H1 (cell line): Measurements from ENCODE around the gene MAP4K4. TPM values are rescaled to one million over a fixed set of nuclear protein-coding genes. Genes with fewer than 3 reads are reported as not detected.

ENCODE experiments used
- CEBPB ChIP-seq: IDR thresholded peaks from 2 replicates; pipeline ENCODE4 v1.6.1; 2012; ENCODE audit warnings: low read depth, low read length
- CHD7 ChIP-seq: fragments of 300-600 bp; sonication (generic); IDR thresholded peaks from 2 replicates; pipeline ENCODE4 v1.7.1; 2012; ENCODE audit warnings: low read length, moderate library complexity, mild to moderate bottlenecking, inconsistent platforms; ENCODE audit not compliant: insufficient replicate concordance
- CTBP2 ChIP-seq: IDR thresholded peaks from 2 replicates; pipeline ENCODE4 v1.7.0; 2011; ENCODE audit warnings: borderline replicate concordance, mild to moderate bottlenecking, moderate library complexity, mixed read lengths, low read length; ENCODE audit not compliant: insufficient read depth, insufficient read length
- CTCF ChIP-seq, 3 experiments: IDR thresholded peaks; 1 replicate in 2 of 3; 2 replicates in 1 of 3; pipeline versions ENCODE4 v1.5.1 to v1.6.1; 2011; ENCODE audit warnings: low read length in 3 of 3, mild to moderate bottlenecking in 3 of 3, inconsistent platforms in 2 of 3, low read depth in 1 of 3, moderate library complexity in 1 of 3; ENCODE audit not compliant: insufficient read depth in 1 of 3; ENCODE audit errors: control extremely low read depth in 1 of 3
- GTF2F1 ChIP-seq: IDR thresholded peaks from 2 replicates; pipeline ENCODE4 v1.6.1; 2012; ENCODE audit warnings: low read depth, low read length, improper control_type of control experiment, borderline replicate concordance
- PHF8 ChIP-seq: fragments of 200-600 bp; sonication (generic); conservative IDR thresholded peaks from 2 replicates; pipeline ENCODE4 v1.7.1; 2012; ENCODE audit warnings: low read depth, mild to moderate bottlenecking, inconsistent platforms, low read length, moderate library complexity
- POLR2A ChIP-seq, 2 experiments: IDR thresholded peaks; 1 replicate in 1 of 2; 2 replicates in 1 of 2; pipeline ENCODE4 v1.6.1; 2011; ENCODE audit warnings: low read depth in 2 of 2, low read length in 2 of 2, mild to moderate bottlenecking in 2 of 2; ENCODE audit errors: control extremely low read depth in 1 of 2
- SAP30 ChIP-seq: fragments of 300-600 bp; sonication (generic); IDR thresholded peaks from 2 replicates; pipeline ENCODE4 v1.7.1; 2012; ENCODE audit warnings: low read length, moderate library complexity, mild to moderate bottlenecking, inconsistent platforms; ENCODE audit not compliant: insufficient read depth, insufficient replicate concordance
- TEAD4 ChIP-seq: IDR thresholded peaks from 2 replicates; pipeline ENCODE4 v1.6.1; 2012; ENCODE audit warnings: low read depth, low read length, inconsistent platforms, mixed read lengths
- polyA plus RNA-seq, 7 experiments: library from polyadenylated mRNA; depleted of rRNA in 3 of 7; stranded (reverse) in 5 of 7; unstranded in 2 of 7; fragments of >200 nt in 5 of 7; fragments of 200-250 nt in 2 of 7; gene quantifications; 1 replicate in 5 of 7; 2 replicates in 1 of 7; 4 replicates in 1 of 7; pipeline versions ENCODE4 v1.2.1 to v1.2.3, GENCODE V29; 2011 to 2013; ENCODE audit warnings: missing spikeins in 2 of 7, mixed read lengths in 2 of 7
- total RNA-seq: library from RNA; stranded (reverse); fragmentation: NEBNext Ultra II Directional; extraction: Animal tissue kit (Norgen Biotek cat#: 25700); gene quantifications from 2 replicates; pipeline ENCODE4 v1.2.1, GENCODE V29; 2021

MAP4K4 gene
- total and polyA plus RNA-seq, 2 of the 8 experiments (the other 6 are each of a cell fraction or from before 2014, with no cell fraction given) = 53.2 to 138 TPM

GRCh38 chr2:101832114-101832513, 134.6 kb downstream of the MAP4K4 start (continued):
- TF ChIP-seq CHD7 = no peak
- no peak for TF ChIP-seq POLR2A (IDR thresholded peaks at IDR 0.05; ENCODE audit: control extremely low read depth in 1 of 2, low read depth in 2 of 2, low read length in 2 of 2)
- no peak for TF ChIP-seq CEBPB
- no peak for TF ChIP-seq PHF8
- no peak for TF ChIP-seq SAP30
- TF ChIP-seq GTF2F1 = no peak
- no peak for TF ChIP-seq CTBP2
- no peak for TF ChIP-seq CTCF (IDR thresholded peaks at IDR 0.05; ENCODE audit: control extremely low read depth in 1 of 3, insufficient read depth in 1 of 3, low read depth in 1 of 3, low read length in 3 of 3)
- no peak for TF ChIP-seq TEAD4
